Bronchial epithelial cell (primary cell): Measurements from ENCODE around the gene DDX51. TPM values are rescaled to one million over a fixed set of nuclear protein-coding genes. Genes with fewer than 3 reads are reported as not detected.

Experiments used
- DNase-seq: peaks from one replicate; pipeline ENCODE4 v3.0.0-alpha.2; 2010; ENCODE audit warnings: low read depth
- FAIRE-seq: peaks from 2 replicates; lab custom pipeline; 2011; peaks lifted over from hg19 to GRCh38; lab: Jason Lieb, UNC
- H3K27me3 ChIP-seq: 2 replicates; pipeline ENCODE4 v1.5.1; 2011; ENCODE audit warnings: low read length; ENCODE audit not compliant: control insufficient read depth, insufficient read depth
- H3K36me3 ChIP-seq: 2 replicates; pipeline ENCODE4 v1.5.1; 2011; ENCODE audit warnings: low read length; ENCODE audit not compliant: control insufficient read depth, insufficient read depth
- H3K4me3 ChIP-seq: 2 replicates; pipeline ENCODE4 v1.5.1; 2011; ENCODE audit warnings: mild to moderate bottlenecking, low read depth, low read length, control low read depth
- total RNA-seq: library from RNA; depleted of rRNA; stranded (reverse); fragments of >200 nt; gene quantifications from 2 replicates; pipeline ENCODE4 v1.2.1, GENCODE V29; 2014
- TF ChIP-seq, protein P1 (sequence below): IDR thresholded peaks from 2 replicates; pipeline ENCODE4 v1.5.1; 2011; ENCODE audit warnings: mild to moderate bottlenecking, moderate library complexity, low read length, control low read depth, inconsistent platforms; ENCODE audit not compliant: insufficient read depth, severe bottlenecking

Gene DDX51
- total RNA-seq, 1 donor from 2014 or later, result 10.0 TPM

DNA sequence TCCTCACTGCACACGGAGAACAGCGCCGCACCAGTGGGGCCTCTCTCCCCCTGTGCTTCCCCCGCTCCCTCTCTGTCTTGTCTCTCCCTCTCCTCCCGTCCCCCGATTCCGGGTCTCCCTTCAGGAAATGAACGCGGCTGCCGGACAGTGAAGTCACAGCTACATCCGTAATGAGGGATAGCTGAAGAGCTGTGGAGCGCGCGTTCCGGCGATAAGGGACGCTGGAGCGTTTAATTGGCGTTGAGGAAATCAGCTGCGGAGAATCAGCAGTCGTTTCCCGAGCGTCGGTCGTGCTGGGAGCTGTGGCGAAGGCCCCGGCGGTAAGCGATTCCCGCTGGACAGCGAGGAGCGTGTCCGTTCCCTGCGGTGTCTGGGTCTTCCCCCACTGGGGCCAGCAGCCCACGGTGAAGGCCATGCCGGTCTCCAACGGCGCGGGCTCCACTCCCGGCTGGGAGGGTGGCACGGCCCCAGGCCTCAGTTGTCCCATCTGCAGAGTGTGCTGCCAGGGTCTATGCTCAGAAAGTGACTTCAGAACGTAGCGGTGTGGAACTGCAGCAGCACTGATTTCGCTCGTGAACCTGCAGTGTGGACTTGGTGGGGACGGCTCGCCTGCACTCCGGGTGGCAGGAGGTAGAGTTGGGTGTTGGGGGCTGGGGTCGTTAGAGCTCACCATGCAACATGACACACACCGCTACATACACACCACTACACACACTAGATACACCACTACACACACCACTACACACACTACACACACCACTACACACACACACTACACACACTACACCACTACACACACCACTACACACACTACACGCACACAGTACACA, 11.0 kb upstream of the DDX51 start:
- Histone ChIP-seq H3K27me3 (no peaks in the 10 kb centered on the region), H3K36me3 (peaks cover 3% of the 10 kb centered on the region), H3K4me3 (no peak overlapping the region)
- no peak for DNase-seq
- peak; percentile 100 for FAIRE-seq
- TF ChIP-seq, protein P1, sequence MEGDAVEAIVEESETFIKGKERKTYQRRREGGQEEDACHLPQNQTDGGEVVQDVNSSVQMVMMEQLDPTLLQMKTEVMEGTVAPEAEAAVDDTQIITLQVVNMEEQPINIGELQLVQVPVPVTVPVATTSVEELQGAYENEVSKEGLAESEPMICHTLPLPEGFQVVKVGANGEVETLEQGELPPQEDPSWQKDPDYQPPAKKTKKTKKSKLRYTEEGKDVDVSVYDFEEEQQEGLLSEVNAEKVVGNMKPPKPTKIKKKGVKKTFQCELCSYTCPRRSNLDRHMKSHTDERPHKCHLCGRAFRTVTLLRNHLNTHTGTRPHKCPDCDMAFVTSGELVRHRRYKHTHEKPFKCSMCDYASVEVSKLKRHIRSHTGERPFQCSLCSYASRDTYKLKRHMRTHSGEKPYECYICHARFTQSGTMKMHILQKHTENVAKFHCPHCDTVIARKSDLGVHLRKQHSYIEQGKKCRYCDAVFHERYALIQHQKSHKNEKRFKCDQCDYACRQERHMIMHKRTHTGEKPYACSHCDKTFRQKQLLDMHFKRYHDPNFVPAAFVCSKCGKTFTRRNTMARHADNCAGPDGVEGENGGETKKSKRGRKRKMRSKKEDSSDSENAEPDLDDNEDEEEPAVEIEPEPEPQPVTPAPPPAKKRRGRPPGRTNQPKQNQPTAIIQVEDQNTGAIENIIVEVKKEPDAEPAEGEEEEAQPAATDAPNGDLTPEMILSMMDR, result no peak

DNA sequence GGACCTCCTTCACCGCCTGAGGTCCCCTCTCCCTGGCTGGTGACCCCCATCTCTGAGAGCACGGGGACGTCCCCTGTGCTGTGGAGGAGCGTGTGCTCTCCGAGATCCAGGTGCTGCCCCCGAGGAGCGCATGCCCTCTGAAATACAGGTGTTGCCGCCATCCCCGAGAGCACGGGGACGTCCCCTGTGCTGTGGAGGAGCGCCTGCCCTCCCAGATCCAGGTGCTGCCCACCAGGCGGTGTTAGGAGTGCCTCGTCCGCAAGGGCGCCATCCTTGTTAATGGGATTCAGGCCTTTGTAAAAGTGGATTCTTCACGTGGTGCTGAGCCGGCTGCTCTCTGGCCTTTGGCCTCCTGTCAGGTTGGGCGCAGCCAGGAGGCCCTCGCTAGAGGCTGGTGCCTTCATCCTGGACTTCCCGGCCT, 10.2 kb upstream of the DDX51 start:
- TF ChIP-seq, protein P1, result no peak
- H3K27me3 ChIP-seq, result no peaks in the 10 kb centered on the region
- FAIRE-seq (no peak), DNase-seq (no peak)
- peaks cover 3% of the 10 kb centered on the region for H3K36me3 ChIP-seq
- H3K4me3 ChIP-seq, result no peak overlapping the region

DNA sequence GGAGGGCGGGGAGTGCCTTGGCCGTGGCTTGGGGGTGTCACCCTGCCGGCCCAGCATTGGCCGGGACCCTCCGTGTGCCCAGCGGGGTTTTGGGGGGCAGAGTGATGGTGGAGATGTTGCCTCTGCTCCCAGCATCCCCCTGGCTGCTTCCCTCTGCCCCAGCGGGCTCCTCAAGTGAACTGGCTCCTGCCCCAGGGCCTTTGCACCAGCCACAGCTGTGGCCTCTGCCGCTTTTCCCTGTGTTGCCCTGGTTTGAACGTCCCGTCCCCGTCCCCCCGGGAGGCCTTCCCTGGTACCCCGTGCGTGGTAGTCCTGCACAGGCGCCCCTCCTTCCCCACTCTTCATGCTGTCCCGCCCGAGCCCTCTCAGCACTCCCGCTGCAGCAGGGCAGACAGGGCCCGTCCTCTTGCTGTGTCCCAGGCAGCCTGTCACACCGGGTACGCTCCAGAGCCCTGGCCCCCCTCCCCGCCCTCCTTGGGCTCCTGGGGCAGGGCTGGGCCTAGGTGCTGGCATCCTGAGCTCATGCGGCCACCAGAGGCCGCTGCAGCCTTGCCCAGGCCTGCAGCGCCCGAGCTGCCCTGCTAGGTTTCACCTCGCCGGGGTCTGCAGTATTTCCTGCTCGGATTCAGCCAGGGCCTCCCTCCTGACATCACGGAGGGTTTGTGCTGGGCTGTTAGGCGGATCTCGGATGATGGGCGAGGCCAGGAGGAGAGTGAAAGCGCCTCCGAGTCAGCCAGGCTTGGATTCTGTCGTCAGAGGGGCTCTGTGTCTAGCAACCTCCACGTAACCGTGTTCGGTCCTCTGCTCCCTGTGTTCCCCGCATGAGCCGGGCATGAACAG, 9.6 kb upstream of the DDX51 start:
- DNase-seq, result peak; percentile 27
- no peak for FAIRE-seq
- Histone ChIP-seq H3K36me3 (peaks cover 3% of the 10 kb centered on the region), H3K4me3 (no peak overlapping the region), H3K27me3 (no peaks in the 10 kb centered on the region)
- TF ChIP-seq, protein P1, result peak; percentile 99

DNA sequence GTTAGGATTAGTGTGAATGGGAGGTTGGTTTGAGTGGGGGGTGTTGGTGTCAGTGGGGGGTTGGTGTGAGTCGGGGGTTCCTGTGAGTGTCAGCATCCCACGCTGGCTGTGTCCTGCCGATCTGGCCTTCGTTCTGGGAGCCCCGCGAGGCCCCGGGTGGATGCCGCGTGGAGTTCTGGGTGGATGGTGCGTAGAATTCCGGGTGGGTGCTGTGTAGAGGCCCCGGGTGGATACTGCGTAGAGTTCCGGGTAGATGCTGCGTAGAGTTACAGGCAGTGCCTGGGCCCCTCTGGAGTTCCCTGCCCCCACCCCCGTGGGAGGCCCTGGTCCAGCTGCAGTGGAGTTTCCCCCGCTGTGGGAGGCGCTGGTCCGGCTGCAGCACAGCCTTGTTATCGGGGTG, 8.8 kb upstream of the DDX51 start:
- Histone ChIP-seq H3K27me3 (no peaks in the 10 kb centered on the region), H3K4me3 (no peak overlapping the region), H3K36me3 (peaks cover 7% of the 10 kb centered on the region)
- DNase-seq, result no peak
- no peak for FAIRE-seq
- TF ChIP-seq, protein P1, result no peak

DNA sequence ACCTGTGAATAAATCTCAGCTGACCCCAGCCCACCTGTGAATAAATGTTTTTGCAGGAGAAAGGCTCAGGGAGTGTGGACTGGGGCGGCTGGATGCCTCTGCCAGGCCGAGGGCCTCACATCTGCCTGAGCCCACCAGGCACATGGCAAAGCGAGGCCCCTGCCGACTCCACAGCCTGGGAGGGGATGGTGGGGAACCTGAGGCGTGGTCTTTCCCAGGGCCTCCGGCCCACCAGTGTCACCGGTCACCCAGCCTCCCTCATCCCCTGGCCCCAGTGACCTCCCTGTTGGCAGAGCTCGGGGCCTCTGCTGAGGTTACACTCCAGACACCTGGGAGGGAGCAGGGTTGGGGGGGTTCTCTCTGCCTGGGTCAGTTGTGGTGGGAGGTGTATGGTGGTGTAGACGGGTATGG, 8.3 kb upstream of the DDX51 start:
- FAIRE-seq (no peak), DNase-seq (no peak)
- Histone ChIP-seq H3K36me3 (peaks cover 9% of the 10 kb centered on the region), H3K27me3 (no peaks in the 10 kb centered on the region), H3K4me3 (no peak overlapping the region)
- TF ChIP-seq, protein P1, result no peak
